ENCODE measurements around the gene CASKIN2. TPM values are rescaled to one million over a fixed set of nuclear protein-coding genes. Genes with fewer than 3 reads are reported as not detected.

Gene CASKIN2
- total RNA-seq, 1 donor from 2014 or later: 9.5 TPM

DNA sequence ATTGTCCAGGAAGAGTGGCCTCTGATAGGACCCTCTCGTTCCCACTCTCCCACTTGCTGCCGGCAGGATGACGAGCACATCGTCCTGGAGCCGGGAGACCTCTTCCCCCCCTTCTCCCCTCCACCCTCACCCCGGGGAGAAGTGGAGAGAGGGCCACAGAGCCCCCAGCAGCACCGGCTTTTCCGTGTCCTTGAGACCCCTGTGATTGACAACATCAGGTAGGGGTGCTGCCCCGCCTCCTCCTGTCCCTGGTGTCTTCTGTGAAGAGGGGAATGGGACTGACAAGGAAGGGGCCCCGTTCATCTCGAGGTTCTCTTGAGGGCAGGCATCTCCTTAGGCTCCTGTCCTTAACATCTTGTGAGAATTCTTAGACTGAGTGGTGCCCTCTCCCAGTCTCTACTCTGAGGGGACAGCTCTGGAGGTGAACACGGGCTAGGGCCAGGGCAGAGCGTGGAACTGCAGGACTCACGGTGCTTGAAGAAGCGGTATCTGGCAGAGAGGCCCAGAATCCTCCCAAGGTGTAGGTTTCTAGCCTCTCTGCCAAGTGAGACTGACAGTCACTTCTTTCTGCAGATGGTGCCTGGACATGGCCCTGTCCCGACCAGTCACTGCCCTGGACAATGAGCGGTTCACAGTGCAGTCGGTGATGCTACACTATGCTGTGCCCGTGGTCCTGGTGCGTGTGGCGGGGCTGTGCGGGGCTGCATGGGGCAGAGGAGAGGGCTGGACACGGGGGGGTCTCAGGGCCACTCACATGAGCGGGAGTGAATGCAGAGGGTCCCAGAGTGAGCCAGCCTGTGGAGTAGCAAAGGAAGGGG lies 26.4 kb downstream of the CASKIN2 start:
- no peak overlapping the region for H3K4me3 ChIP-seq (ENCODE audit: low read depth, low read length)
- no peak for DNase-seq (ENCODE audit: low read depth)
- TF ChIP-seq, protein P1, sequence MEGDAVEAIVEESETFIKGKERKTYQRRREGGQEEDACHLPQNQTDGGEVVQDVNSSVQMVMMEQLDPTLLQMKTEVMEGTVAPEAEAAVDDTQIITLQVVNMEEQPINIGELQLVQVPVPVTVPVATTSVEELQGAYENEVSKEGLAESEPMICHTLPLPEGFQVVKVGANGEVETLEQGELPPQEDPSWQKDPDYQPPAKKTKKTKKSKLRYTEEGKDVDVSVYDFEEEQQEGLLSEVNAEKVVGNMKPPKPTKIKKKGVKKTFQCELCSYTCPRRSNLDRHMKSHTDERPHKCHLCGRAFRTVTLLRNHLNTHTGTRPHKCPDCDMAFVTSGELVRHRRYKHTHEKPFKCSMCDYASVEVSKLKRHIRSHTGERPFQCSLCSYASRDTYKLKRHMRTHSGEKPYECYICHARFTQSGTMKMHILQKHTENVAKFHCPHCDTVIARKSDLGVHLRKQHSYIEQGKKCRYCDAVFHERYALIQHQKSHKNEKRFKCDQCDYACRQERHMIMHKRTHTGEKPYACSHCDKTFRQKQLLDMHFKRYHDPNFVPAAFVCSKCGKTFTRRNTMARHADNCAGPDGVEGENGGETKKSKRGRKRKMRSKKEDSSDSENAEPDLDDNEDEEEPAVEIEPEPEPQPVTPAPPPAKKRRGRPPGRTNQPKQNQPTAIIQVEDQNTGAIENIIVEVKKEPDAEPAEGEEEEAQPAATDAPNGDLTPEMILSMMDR (conservative IDR thresholded peaks at IDR 0.05; ENCODE audit: low read depth, low read length): no peak

DNA sequence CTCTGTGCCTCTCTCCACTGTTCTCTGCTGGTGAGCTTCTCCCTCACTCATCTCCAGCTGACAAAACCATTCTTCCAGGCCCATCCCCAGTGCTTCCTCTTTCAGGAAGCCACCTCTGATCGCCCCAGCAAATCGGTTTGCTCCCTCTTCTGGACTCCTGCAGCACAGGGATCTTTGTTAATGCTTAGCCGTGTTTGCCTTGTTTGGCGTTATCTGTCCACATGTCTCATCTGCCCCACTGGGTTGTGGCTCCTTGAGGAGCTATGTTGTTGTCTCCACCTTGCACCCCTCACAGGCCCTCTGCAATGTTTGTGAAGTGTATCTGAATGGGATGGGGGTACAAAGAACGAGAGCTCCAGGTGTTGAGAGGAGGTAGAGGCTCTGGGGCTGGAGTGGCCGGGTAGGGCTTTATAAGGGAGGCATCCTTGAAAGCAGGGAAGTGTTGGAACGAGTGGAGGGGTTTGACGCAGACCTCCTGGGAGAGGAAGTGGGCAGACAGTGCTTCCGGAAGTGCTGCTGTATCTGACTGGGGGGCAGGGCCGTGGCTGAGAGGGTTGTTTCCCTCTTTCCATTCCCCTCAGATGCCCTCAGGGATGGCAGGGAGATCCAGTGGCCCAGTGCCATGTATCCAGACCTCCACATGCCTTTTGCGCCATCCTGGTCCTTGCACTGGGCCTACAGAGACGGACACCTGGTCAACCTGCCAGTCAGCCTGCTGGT lies 27.8 kb downstream of the CASKIN2 start:
- TF ChIP-seq, protein P1 (conservative IDR thresholded peaks at IDR 0.05; ENCODE audit: low read depth, low read length): peak; percentile 23
- DNase-seq (ENCODE audit: low read depth): no peak
- no peak overlapping the region for H3K4me3 ChIP-seq (ENCODE audit: low read depth, low read length)

DNA sequence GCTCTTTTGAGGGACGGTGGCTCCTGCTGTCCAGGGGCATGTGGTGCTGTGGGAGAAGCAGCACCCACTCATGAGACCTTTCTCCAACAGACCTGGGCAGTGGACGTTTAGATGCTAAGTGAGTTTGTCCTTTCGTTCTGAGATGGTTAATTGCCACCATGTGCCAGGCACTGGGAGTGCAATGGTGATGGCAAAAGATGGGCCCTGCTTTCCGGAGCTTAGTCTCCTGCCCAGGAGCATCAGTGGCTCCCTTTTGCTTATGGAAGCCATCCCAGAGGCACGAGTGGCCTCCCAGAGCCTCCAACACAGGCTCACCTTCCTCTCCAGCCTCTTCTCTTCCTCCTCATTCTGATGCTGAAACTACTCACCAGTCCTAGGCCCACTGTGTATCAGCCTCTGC lies 28.4 kb downstream of the CASKIN2 start:
- H3K4me3 ChIP-seq (ENCODE audit: low read depth, low read length): no peak overlapping the region
- TF ChIP-seq, protein P1 (conservative IDR thresholded peaks at IDR 0.05; ENCODE audit: low read depth, low read length): no peak
- no peak for DNase-seq (ENCODE audit: low read depth)

DNA sequence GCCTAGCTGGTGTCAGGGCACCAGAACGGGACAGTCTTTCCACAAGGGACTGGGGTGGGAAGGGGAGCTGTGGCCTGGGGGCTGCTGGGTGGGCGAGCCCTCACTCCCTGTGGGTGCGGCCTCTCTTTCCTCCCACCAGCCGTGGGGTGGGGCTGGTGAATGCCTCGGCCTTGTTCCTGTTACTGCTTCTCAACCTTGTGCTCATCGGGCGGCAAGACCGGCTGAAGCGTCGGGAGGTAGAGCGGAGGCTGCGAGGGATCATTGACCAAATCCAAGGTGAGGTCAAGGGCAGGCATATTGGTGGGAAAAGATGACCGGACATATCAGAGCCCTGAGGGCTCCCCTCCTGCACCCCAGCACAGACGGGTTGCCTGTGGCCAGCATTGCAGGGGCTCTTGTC lies 29.2 kb downstream of the CASKIN2 start:
- no peak overlapping the region for H3K4me3 ChIP-seq (ENCODE audit: low read depth, low read length)
- TF ChIP-seq, protein P1 (conservative IDR thresholded peaks at IDR 0.05; ENCODE audit: low read depth, low read length): no peak
- no peak for DNase-seq (ENCODE audit: low read depth)

DNA sequence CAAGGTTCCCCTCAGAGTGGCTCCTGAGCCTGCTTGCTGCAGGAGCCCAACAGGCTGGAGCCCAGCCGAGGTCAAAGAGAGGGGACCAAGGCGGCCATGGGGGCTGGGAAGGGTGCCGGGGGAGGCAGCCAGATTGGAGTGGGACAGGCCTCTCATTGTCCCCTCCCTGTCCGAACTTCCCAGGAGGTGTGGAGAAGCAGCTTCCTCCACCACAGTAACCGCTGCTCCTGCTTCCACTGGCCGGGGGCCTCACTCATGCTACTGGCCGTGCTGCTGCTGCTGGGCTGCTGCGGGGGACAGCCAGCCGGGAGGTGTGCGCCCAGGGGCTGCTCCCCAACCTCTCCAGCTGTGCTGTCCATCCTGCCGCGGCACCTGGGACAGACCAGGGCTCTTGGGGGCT lies 29.6 kb downstream of the CASKIN2 start:
- no peak for DNase-seq (ENCODE audit: low read depth)
- TF ChIP-seq, protein P1 (conservative IDR thresholded peaks at IDR 0.05; ENCODE audit: low read depth, low read length): no peak
- H3K4me3 ChIP-seq (ENCODE audit: low read depth, low read length): no peak overlapping the region

DNA sequence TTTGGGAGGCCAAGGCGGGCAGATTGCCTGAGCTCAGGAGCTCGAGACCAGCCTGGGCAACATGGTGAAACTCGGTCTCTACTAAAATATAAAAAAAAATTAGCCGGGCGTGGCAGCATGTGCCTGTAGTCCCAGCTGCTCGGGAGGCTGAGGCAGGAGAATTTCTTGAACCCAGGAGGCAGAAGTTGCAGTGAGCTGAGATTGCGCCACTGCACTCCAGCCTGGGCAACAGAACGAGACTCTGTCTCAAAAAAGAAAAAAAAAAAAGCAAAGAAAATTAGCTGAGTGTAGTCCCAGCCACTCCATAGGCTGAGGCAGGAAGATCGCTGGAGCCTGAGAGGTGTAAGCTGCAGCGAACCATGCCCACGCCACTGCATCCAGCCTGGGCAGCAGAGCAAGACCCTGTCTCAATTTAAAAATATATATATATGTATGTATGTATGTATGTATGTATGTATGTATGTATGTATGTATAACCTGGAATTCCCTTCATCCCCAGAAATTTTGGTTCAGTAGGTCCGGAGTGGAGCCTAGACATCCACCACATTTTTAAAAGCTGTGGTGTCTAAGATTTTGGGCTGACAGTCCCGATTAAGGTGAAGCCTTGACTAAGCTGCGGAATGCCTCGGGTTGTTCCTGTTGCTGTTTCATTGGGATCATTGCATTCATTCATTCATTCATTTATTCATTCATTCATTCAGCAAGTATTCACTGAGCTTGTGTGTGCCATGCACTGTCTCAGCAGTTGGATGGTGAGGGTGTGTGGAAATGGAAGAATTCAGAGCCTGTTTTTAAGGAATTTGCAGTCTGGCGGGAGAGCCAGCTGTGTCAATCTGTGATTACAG lies 33.0 kb downstream of the CASKIN2 start:
- H3K4me3 ChIP-seq (ENCODE audit: low read depth, low read length): no peak overlapping the region
- TF ChIP-seq, protein P1 (conservative IDR thresholded peaks at IDR 0.05; ENCODE audit: low read depth, low read length): no peak
- no peak for DNase-seq (ENCODE audit: low read depth)

Measured in epithelial cell of proximal tubule (primary cell).